ENCODE data around the gene SPDYE5.

The SPDYE5 gene

DNA sequence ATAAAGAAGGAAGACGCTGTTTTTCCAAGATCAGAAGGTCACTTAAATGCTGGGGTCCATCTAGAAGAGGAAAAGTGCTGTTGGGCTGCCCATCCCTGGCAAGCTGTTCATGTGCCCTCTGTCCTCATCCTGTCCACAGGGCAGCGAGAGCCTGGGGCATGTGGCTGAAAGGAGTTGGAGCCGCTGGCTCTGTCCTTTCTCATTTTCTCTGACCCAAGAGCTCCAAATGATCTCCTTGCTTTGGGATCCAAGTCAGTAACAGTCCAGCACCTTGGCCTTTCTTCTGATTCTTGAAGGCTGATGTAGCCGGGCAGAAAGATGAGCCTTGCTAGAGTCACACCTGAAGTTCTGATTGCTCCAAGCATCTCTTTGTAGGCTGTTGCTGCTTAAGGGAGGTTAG is 44.4 kb downstream of the SPDYE5 start:
- Histone ChIP-seq H3K14ac (ENCODE audit: low read length in 2 of 2) (no peak overlapping the region), H2BK12ac (ENCODE audit: low read length in 2 of 2) (no peak overlapping the region), H2AK5ac (ENCODE audit: low read length, severe bottlenecking) (no peak overlapping the region), H3K23ac (ENCODE audit: low read length in 2 of 2) (no peak overlapping the region), H3K9me3 (ENCODE audit: control insufficient read depth, low read length) (no peaks in the 10 kb centered on the region), H3K4me1 (ENCODE audit: control insufficient read depth, insufficient read depth, low read depth, low read length) (peaks cover 8% of the 10 kb centered on the region), H3K4me3 (ENCODE audit: insufficient read depth in 1 of 2, low read depth in 1 of 2, low read length in 2 of 2) (no peak overlapping the region), H2BK15ac (ENCODE audit: low read depth, poor library complexity, severe bottlenecking) (no peak overlapping the region), H2BK120ac (ENCODE audit: low read depth, low read length) (no peak overlapping the region), H2AFZ (ENCODE audit: low read depth, low read length) (no peak overlapping the region), H4K91ac (ENCODE audit: low read length) (no peak overlapping the region), H2BK5ac (ENCODE audit: low read depth, low read length, poor library complexity, severe bottlenecking) (no peak overlapping the region), H3K18ac (ENCODE audit: low read depth in 1 of 2, low read length in 2 of 2) (no peak overlapping the region), H3K27me3 (ENCODE audit: control insufficient read depth in 1 of 2, insufficient read depth in 1 of 2, low read length in 2 of 2) (no peaks in the 10 kb centered on the region), H3K4ac (ENCODE audit: low read depth in 1 of 2, low read length in 2 of 2) (no peak overlapping the region), H3K4me2 (ENCODE audit: low read length, poor library complexity, severe bottlenecking) (no peak overlapping the region), H3K9ac (ENCODE audit: low read length) (no peak overlapping the region), H3K79me1 (replicated peaks; ENCODE audit: low read length, poor library complexity, severe bottlenecking) (no peaks in the 10 kb centered on the region), H3K27ac (ENCODE audit: low read length, poor library complexity, severe bottlenecking) (no peak overlapping the region), H4K8ac (ENCODE audit: low read length) (no peak overlapping the region), H3K36me3 (ENCODE audit: control insufficient read depth in 1 of 2, insufficient read depth in 2 of 2, low read depth in 1 of 2, low read length in 2 of 2) (peaks cover 19 to 37% of the 10 kb centered on the region in 2 experiments)
- WGBS: over 99% methylated on average over 4 of the region's 4 CpGs
- no peak for DNase-seq

- Histone ChIP-seq H2BK12ac (ENCODE audit: low read length in 2 of 2) (no peak overlapping the region), H3K14ac (ENCODE audit: low read length in 2 of 2) (no peak overlapping the region), H3K27me3 (ENCODE audit: control insufficient read depth in 1 of 2, insufficient read depth in 1 of 2, low read length in 2 of 2) (no peaks in the 10 kb centered on the region), H3K4me3 (ENCODE audit: insufficient read depth in 1 of 2, low read depth in 1 of 2, low read length in 2 of 2) (no peak overlapping the region), H3K9me3 (ENCODE audit: control insufficient read depth, low read length) (no peaks in the 10 kb centered on the region), H4K8ac (ENCODE audit: low read length) (no peak overlapping the region), H2BK15ac (ENCODE audit: low read depth, poor library complexity, severe bottlenecking) (no peak overlapping the region), H3K36me3 (ENCODE audit: control insufficient read depth in 1 of 2, insufficient read depth in 2 of 2, low read depth in 1 of 2, low read length in 2 of 2) (peaks cover 21 to 41% of the 10 kb centered on the region in 2 experiments), H3K9ac (ENCODE audit: low read length) (no peak overlapping the region), H3K79me1 (replicated peaks; ENCODE audit: low read length, poor library complexity, severe bottlenecking) (no peaks in the 10 kb centered on the region), H2BK120ac (ENCODE audit: low read depth, low read length) (no peak overlapping the region), H3K27ac (ENCODE audit: low read length, poor library complexity, severe bottlenecking) (no peak overlapping the region), H3K18ac (ENCODE audit: low read depth in 1 of 2, low read length in 2 of 2) (no peak overlapping the region), H3K4ac (ENCODE audit: low read depth in 1 of 2, low read length in 2 of 2) (no peak overlapping the region), H2AFZ (ENCODE audit: low read depth, low read length) (no peak overlapping the region), H2AK5ac (ENCODE audit: low read length, severe bottlenecking) (no peak overlapping the region), H3K23ac (ENCODE audit: low read length in 2 of 2) (no peak overlapping the region), H3K4me2 (ENCODE audit: low read length, poor library complexity, severe bottlenecking) (no peak overlapping the region), H4K91ac (ENCODE audit: low read length) (no peak overlapping the region), H2BK5ac (ENCODE audit: low read depth, low read length, poor library complexity, severe bottlenecking) (no peak overlapping the region), H3K4me1 (ENCODE audit: control insufficient read depth, insufficient read depth, low read depth, low read length) (peaks cover 6% of the 10 kb centered on the region)
- no peak for DNase-seq
- 95% methylated on average over 17 of the region's 18 CpGs for WGBS
These were observed 44.9 kb downstream of the SPDYE5 start for GRCh38 chr7:75536940-75537538.

- peaks cover 1% of the 10 kb centered on the region for H3K79me1 ChIP-seq (replicated peaks; ENCODE audit: low read length, poor library complexity, severe bottlenecking)
- H2AFZ ChIP-seq (ENCODE audit: low read depth, low read length): no peak overlapping the region
- no peak overlapping the region for H3K14ac ChIP-seq (ENCODE audit: low read length in 2 of 2)
- 94% methylated on average over 5 of the region's 5 CpGs for WGBS
- no peak overlapping the region for H3K4me2 ChIP-seq (ENCODE audit: low read length, poor library complexity, severe bottlenecking)
- no peak overlapping the region for H2BK15ac ChIP-seq (ENCODE audit: low read depth, poor library complexity, severe bottlenecking)
- H3K4ac ChIP-seq (ENCODE audit: low read depth in 1 of 2, low read length in 2 of 2): no peak overlapping the region
- peaks cover 21 to 46% of the 10 kb centered on the region in 2 experiments for H3K36me3 ChIP-seq (ENCODE audit: control insufficient read depth in 1 of 2, insufficient read depth in 2 of 2, low read depth in 1 of 2, low read length in 2 of 2)
- no peak for DNase-seq
- no peaks in the 10 kb centered on the region for H3K9me3 ChIP-seq (ENCODE audit: control insufficient read depth, low read length)
- no peak overlapping the region for H3K18ac ChIP-seq (ENCODE audit: low read depth in 1 of 2, low read length in 2 of 2)
- no peak overlapping the region for H3K23ac ChIP-seq (ENCODE audit: low read length in 2 of 2)
- H3K9ac ChIP-seq (ENCODE audit: low read length): no peak overlapping the region
- no peak overlapping the region for H3K4me3 ChIP-seq (ENCODE audit: insufficient read depth in 1 of 2, low read depth in 1 of 2, low read length in 2 of 2)
- H2AK5ac ChIP-seq (ENCODE audit: low read length, severe bottlenecking): no peak overlapping the region
- H2BK120ac ChIP-seq (ENCODE audit: low read depth, low read length): no peak overlapping the region
- H4K91ac ChIP-seq (ENCODE audit: low read length): no peak overlapping the region
- no peak overlapping the region for H4K8ac ChIP-seq (ENCODE audit: low read length)
- no peak overlapping the region for H2BK12ac ChIP-seq (ENCODE audit: low read length in 2 of 2)
- no peak overlapping the region for H2BK5ac ChIP-seq (ENCODE audit: low read depth, low read length, poor library complexity, severe bottlenecking)
- no peak overlapping the region for H3K27ac ChIP-seq (ENCODE audit: low read length, poor library complexity, severe bottlenecking)
- H3K4me1 ChIP-seq (ENCODE audit: control insufficient read depth, insufficient read depth, low read depth, low read length): peaks cover 6% of the 10 kb centered on the region
- H3K27me3 ChIP-seq (ENCODE audit: control insufficient read depth in 1 of 2, insufficient read depth in 1 of 2, low read length in 2 of 2): no peaks in the 10 kb centered on the region
These were observed 45.6 kb downstream of the SPDYE5 start for GRCh38 chr7:75537731-75538130.

DNA sequence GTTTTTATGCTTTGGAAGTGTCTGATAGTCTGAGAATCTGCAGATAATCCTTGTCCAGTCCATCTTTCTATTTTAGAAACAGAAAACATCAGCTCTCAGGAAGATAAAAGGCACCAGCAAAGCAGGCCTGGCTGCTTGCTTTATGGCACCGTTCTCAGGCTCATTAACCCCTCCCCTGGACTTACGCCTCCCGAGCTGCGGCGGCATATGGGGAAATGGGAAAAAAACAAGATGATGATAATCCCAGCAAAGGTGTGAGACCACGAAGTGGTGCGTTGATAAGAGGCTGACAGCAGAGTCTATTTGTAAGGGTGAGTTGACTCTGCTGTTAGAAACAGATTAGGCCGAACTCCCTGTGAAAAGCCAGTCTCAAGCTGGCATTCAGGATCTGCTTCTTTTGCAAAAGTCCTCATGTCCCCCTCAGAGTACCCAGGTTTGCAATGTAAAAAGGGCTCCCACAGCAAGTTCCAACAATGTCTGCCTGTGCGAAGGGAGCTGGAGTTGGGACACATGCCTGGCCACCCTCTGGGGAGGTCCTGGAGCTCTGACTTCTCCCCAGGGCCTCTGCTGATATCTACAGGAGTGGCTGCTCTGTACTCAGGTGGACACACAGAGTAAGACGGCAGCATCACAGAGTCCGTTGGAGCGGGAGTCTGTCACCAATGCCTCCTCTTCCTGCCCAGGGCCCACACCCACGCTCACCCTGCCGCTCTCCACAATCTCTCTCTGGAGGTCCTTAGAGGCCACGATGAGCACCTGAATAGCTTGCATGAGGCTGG is 54.3 kb downstream of the SPDYE5 start:
- H3K27ac ChIP-seq (ENCODE audit: low read length, poor library complexity, severe bottlenecking): no peak overlapping the region
- no peak overlapping the region for H3K9ac ChIP-seq (ENCODE audit: low read length)
- H2BK5ac ChIP-seq (ENCODE audit: low read depth, low read length, poor library complexity, severe bottlenecking): no peak overlapping the region
- no peak overlapping the region for H2BK15ac ChIP-seq (ENCODE audit: low read depth, poor library complexity, severe bottlenecking)
- H2AK5ac ChIP-seq (ENCODE audit: low read length, severe bottlenecking): no peak overlapping the region
- H3K18ac ChIP-seq (ENCODE audit: low read depth in 1 of 2, low read length in 2 of 2): no peak overlapping the region
- H4K91ac ChIP-seq (ENCODE audit: low read length): no peak overlapping the region
- H3K4ac ChIP-seq (ENCODE audit: low read depth in 1 of 2, low read length in 2 of 2): no peak overlapping the region
- H2BK12ac ChIP-seq (ENCODE audit: low read length in 2 of 2): no peak overlapping the region
- H3K4me3 ChIP-seq (ENCODE audit: insufficient read depth in 1 of 2, low read depth in 1 of 2, low read length in 2 of 2): no peak overlapping the region
- H2AFZ ChIP-seq (ENCODE audit: low read depth, low read length): no peak overlapping the region
- peaks cover 3% of the 10 kb centered on the region for H3K4me1 ChIP-seq (ENCODE audit: control insufficient read depth, insufficient read depth, low read depth, low read length)
- no peak overlapping the region for H3K4me2 ChIP-seq (ENCODE audit: low read length, poor library complexity, severe bottlenecking)
- H3K36me3 ChIP-seq (ENCODE audit: control insufficient read depth in 1 of 2, insufficient read depth in 2 of 2, low read depth in 1 of 2, low read length in 2 of 2): peaks cover 22 to 54% of the 10 kb centered on the region in 2 experiments
- 73% methylated on average over 15 of the region's 15 CpGs for WGBS
- no peak overlapping the region for H3K14ac ChIP-seq (ENCODE audit: low read length in 2 of 2)
- no peak for DNase-seq
- H3K23ac ChIP-seq (ENCODE audit: low read length in 2 of 2): no peak overlapping the region
- no peaks in the 10 kb centered on the region for H3K27me3 ChIP-seq (ENCODE audit: control insufficient read depth in 1 of 2, insufficient read depth in 1 of 2, low read length in 2 of 2)
- peaks cover 4% of the 10 kb centered on the region for H3K79me1 ChIP-seq (replicated peaks; ENCODE audit: low read length, poor library complexity, severe bottlenecking)
- H4K8ac ChIP-seq (ENCODE audit: low read length): no peak overlapping the region
- no peaks in the 10 kb centered on the region for H3K9me3 ChIP-seq (ENCODE audit: control insufficient read depth, low read length)
- H2BK120ac ChIP-seq (ENCODE audit: low read depth, low read length): no peak overlapping the region
